ELF-1 (cell line): ENCODE measurements around the gene CDC34.

Experiments used
- DNase-seq: peaks from one replicate; pipeline ENCODE4 v3.0.0-alpha.2; 2016; ENCODE audit warnings: low read depth, low spot score

The CDC34 gene

DNA sequence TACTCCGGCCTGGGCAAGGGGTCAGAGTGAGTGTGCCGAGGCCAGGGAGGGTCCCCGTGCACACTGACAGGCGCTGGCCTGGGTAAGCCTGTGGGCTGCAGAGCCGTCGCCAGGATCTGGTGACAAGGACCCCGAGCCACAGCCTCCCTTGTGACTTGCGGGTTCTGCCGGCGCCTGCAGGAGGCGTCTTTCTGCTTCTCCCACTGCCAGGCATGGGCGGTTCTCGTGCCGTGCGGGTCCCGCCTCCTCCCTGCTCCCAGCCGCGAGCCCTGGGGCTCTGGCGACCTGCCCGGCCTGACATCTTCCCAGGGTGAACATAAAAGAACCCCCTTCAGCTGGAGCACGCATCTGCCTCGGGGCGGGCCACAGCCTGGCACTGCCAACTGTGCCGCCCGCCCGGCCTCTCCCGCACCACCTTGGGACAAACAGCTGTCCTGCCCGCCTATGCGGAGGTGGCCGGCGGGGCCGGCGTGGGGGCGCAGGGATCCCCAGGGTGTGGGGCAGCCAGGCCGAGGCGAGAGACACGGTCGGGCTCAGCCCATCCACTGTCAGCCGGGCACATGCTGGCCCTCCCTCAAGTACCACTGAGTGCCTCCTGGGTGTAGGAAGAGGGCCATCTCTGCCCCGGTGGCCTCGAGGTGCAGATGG, 56.7 kb downstream of the CDC34 start:
- peak; percentile 96 for DNase-seq

GRCh38 chr19:588741-589692, 57.5 kb downstream of the CDC34 start:
- DNase-seq = peak; percentile 57

GRCh38 chr19:589693-590395, 58.3 kb downstream of the CDC34 start, which contains the start of gene HCN2:
Gene HCN2, plus strand, starts transcription at chr19:589881. Its CDS starts 65 bp downstream, at chr19:589946.
- no peak for DNase-seq

- no peak for DNase-seq
These were observed 58.8 kb downstream of the CDC34 start for GRCh38 chr19:590396-590745.

DNA sequence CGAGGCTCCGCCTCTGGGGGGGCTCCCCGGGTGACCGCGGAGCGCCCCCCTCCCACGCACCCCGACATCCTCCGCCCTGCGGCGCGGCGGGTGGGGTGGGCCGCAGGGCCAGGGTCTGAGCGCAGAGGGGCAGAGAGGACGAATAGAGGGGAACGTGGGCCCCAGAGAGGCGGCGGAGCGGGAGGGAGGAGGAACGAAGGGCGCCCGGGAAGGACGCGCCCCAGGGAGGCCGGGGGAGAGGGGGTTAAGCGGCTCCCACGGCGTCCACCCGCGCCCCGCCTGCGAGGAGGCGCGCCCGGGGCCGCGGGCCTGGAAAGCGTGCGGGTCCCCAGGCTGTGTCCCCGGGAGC, 59.2 kb downstream of the CDC34 start:
- DNase-seq = no peak

DNA sequence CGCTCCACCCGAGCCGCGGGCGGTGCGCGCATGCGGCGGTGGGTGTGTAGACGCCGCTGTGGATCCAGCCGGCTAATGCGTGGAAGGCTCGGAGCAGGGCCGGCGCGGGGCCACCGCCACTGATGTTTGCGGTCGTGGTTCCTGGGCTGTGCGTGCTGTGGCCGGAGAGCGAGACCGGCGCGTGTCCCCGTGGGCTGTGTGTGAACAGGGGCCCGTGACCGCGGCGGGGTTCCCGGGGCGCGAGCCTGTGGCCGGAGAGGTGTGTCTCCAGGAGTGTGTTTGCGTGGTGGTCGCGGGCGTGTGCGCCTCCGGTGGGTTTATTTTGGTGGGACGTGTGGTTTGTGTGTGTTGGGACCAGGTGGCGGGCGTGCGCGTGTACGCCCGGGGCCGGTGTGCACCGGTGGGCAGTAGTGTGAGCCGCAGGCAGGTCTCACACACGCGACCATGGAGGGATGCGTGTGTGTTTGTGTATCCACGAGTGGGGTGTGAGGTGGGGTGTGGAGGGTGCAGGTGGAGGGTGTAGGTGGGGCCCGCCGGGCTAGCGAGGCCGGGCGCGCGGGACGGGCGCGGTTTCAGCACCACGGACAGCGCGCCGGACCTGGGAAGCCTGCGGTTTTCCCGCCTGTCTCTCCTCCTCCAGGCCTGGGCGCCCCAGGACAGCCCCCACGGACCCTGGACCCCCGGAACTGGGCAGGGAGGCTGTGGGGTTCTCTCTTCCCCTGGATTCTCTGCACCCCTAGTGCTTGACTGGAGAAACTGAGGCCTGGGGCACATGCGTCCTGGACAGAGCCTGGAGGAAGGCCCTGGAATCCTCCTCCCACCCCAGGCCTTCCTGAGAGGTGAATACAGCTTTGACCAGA, 59.8 kb downstream of the CDC34 start:
- DNase-seq = peak; percentile 77
